ENCODE measurements around the gene AP3M1. TPM values are rescaled to one million over a fixed set of nuclear protein-coding genes. Genes with fewer than 3 reads are reported as not detected.

The AP3M1 gene
- polyA plus RNA-seq, 1 of the 3 experiments (the other 2 are of a cell fraction): 17.7 TPM

GRCh38 chr10:74123081-74123480 is 27.5 kb downstream of the AP3M1 start:
- H3K4me3 ChIP-seq (ENCODE audit: low read depth in 2 of 2, low read length in 1 of 2): no peak overlapping the region
- peaks cover 78% of the 10 kb centered on the region for H3F3A ChIP-seq (replicated peaks; ENCODE audit: insufficient read depth)
- H3K79me2 ChIP-seq (ENCODE audit: insufficient read depth): no peaks in the 10 kb centered on the region
- H3K4me1 ChIP-seq (ENCODE audit: control insufficient read depth in 1 of 2, insufficient read depth in 2 of 2, low read depth in 1 of 2, low read length in 1 of 2): peaks cover 2 to 6% of the 10 kb centered on the region in 2 experiments; a peak in 1 of 4 replicates
- H3K9ac ChIP-seq: no peak overlapping the region
- ChIA-PET POLR2A (no interaction called here), CTCF (interaction anchor here (0.9 to 4.3 kb wide), 4 partner anchors 15 to 243 kb away, joined by 4 to 15 read pairs (median 6); no protein-coding TSS in a partner anchor)
- peaks cover 76 to 81% of the 10 kb centered on the region in 2 experiments for H3K36me3 ChIP-seq (replicated peaks in 1 of 2; ENCODE audit: control insufficient read depth in 1 of 2, insufficient read depth in 2 of 2, low read length in 1 of 2)
- 23% methylated on average over 1 of the region's 1 CpG for WGBS (ENCODE audit: low lambda C conversion rate)
- H3K27ac ChIP-seq (ENCODE audit: low read depth in 2 of 2, low read length in 1 of 2): peak overlapping the region in 1 of 2 experiments; percentile 17; a peak in 2 of 4 replicates
- H2AFZ ChIP-seq (ENCODE audit: low read depth): no peak overlapping the region
- H3K9me2 ChIP-seq: no peaks in the 10 kb centered on the region
- no peaks in the 10 kb centered on the region for H3K9me3 ChIP-seq
- H3K27me3 ChIP-seq (ENCODE audit: insufficient read depth): no peaks in the 10 kb centered on the region
- no peak overlapping the region for H3K4me2 ChIP-seq
- DNase-seq: no peak
- no peaks in the 10 kb centered on the region for H4K20me1 ChIP-seq (ENCODE audit: insufficient read depth)
- TF ChIP-seq MXI1 (IDR thresholded peaks at IDR 0.05; ENCODE audit: low read depth, low read length) (no peak), IRF3 (IDR thresholded peaks at IDR 0.05; ENCODE audit: low read depth, low read length) (no peak), GABPA (IDR thresholded peaks at IDR 0.05; ENCODE audit: low read depth) (no peak), USF2 (IDR thresholded peaks at IDR 0.05; ENCODE audit: borderline replicate concordance, low read depth, low read length) (no peak)

GRCh38 chr10:74122060-74122459 is 28.6 kb downstream of the AP3M1 start:
- Histone ChIP-seq H3K4me3 (ENCODE audit: low read depth in 2 of 2, low read length in 1 of 2) (no peak overlapping the region), H4K20me1 (ENCODE audit: insufficient read depth) (no peaks in the 10 kb centered on the region), H3K9me3 (no peaks in the 10 kb centered on the region), H3K79me2 (ENCODE audit: insufficient read depth) (no peaks in the 10 kb centered on the region; the same call in 1 of the 2 replicates), H2AFZ (ENCODE audit: low read depth) (no peak overlapping the region), H3K27ac (ENCODE audit: low read depth in 2 of 2, low read length in 1 of 2) (no peak overlapping the region; a peak in 1 of 4 replicates), H3K4me1 (ENCODE audit: control insufficient read depth in 1 of 2, insufficient read depth in 2 of 2, low read depth in 1 of 2, low read length in 1 of 2) (peaks cover 2 to 6% of the 10 kb centered on the region in 2 experiments; a peak in 1 of 4 replicates), H3K9ac (no peak overlapping the region), H3K9me2 (no peaks in the 10 kb centered on the region), H3K36me3 (replicated peaks in 1 of 2; ENCODE audit: control insufficient read depth in 1 of 2, insufficient read depth in 2 of 2, low read length in 1 of 2) (peaks cover 82 to 86% of the 10 kb centered on the region in 2 experiments), H3K4me2 (no peak overlapping the region), H3K27me3 (ENCODE audit: insufficient read depth) (no peaks in the 10 kb centered on the region), H3F3A (replicated peaks; ENCODE audit: insufficient read depth) (peaks cover 80% of the 10 kb centered on the region)
- POLR2A ChIA-PET: no interaction called here
- CTCF ChIA-PET: interaction anchor here (1.5 to 4.3 kb wide), 4 partner anchors 18 to 242 kb away, joined by 4 to 15 read pairs (median 6); no protein-coding TSS in a partner anchor
- whole genome bisulfite sequencing (ENCODE audit: low lambda C conversion rate): 75% methylated on average over 3 of the region's 3 CpGs
- TF ChIP-seq POLR2AphosphoS5 (IDR thresholded peaks at IDR 0.05; ENCODE audit: low read depth, low read length): no peak
- no peak for TF ChIP-seq GATA2 (CRISPR knock-in tag; IDR thresholded peaks at IDR 0.05)
- no peak for TF ChIP-seq EP300 (IDR thresholded peaks at IDR 0.05; ENCODE audit: borderline replicate concordance in 1 of 2, low read depth in 1 of 2, low read length in 1 of 2)
- no peak for TF ChIP-seq NRF1 (IDR thresholded peaks at IDR 0.05; ENCODE audit: low read depth, low read length)
- no peak for TF ChIP-seq NFIC (IDR thresholded peaks at IDR 0.05; ENCODE audit: borderline replicate concordance)
- TF ChIP-seq RFX5 (IDR thresholded peaks at IDR 0.05; ENCODE audit: low read length): no peak
- no peak for TF ChIP-seq REST (IDR thresholded peaks at IDR 0.05; ENCODE audit: low read depth, low read length)
- no peak for TF ChIP-seq RXRA (IDR thresholded peaks at IDR 0.05; ENCODE audit: borderline replicate concordance, low read depth)
- TF ChIP-seq MEF2A (IDR thresholded peaks at IDR 0.05; ENCODE audit: borderline replicate concordance, low read depth): no peak
- TF ChIP-seq SIN3A (IDR thresholded peaks at IDR 0.05; ENCODE audit: borderline replicate concordance, low read depth, low read length): no peak
- TF ChIP-seq FOSL2 (IDR thresholded peaks at IDR 0.05; ENCODE audit: borderline replicate concordance, low read depth): no peak
- TF ChIP-seq ELF1 (IDR thresholded peaks at IDR 0.05): no peak
- TF ChIP-seq RCOR1 (IDR thresholded peaks at IDR 0.05; ENCODE audit: low read length): no peak
- DNase-seq: no peak
